ENCODE measurements around the gene RUNX2. TPM values are rescaled to one million over a fixed set of nuclear protein-coding genes. Genes with fewer than 3 reads are reported as not detected.

Gene RUNX2
- total and polyA plus RNA-seq, 9 of the 15 experiments (the other 6 are each of a cell fraction or from before 2014, with no cell fraction given) = 0.29 to 1.00 (median 0.43) TPM

GRCh38 chr6:45438849-45439406, 110.8 kb downstream of the RUNX2 start (continued):
- TF ChIP-seq PTBP1 (IDR thresholded peaks at IDR 0.05; ENCODE audit: low read depth, low read length) (no peak), LEF1 (IDR thresholded peaks at IDR 0.05) (no peak), PPARD (CRISPR knock-in tag; IDR thresholded peaks at IDR 0.05) (no peak), HDGF (IDR thresholded peaks at IDR 0.05) (no peak), ZNF175 (CRISPR knock-in tag; IDR thresholded peaks at IDR 0.05; ENCODE audit: low read depth) (peak; percentile 62; the same call in 1 of the 2 replicates), KLF13 (tag; IDR thresholded peaks at IDR 0.05; ENCODE audit: borderline replicate concordance, low read depth) (no peak), XRCC3 (IDR thresholded peaks at IDR 0.05) (no peak), REST (IDR thresholded peaks at IDR 0.05; ENCODE audit: borderline replicate concordance) (no peak), REST (CRISPR knock-in tag; IDR thresholded peaks at IDR 0.05; ENCODE audit: low read depth) (no peak), FOXP4 (CRISPR knock-in tag; IDR thresholded peaks at IDR 0.05; ENCODE audit: borderline replicate concordance) (no peak)
- TF ChIP-seq, protein P1, sequence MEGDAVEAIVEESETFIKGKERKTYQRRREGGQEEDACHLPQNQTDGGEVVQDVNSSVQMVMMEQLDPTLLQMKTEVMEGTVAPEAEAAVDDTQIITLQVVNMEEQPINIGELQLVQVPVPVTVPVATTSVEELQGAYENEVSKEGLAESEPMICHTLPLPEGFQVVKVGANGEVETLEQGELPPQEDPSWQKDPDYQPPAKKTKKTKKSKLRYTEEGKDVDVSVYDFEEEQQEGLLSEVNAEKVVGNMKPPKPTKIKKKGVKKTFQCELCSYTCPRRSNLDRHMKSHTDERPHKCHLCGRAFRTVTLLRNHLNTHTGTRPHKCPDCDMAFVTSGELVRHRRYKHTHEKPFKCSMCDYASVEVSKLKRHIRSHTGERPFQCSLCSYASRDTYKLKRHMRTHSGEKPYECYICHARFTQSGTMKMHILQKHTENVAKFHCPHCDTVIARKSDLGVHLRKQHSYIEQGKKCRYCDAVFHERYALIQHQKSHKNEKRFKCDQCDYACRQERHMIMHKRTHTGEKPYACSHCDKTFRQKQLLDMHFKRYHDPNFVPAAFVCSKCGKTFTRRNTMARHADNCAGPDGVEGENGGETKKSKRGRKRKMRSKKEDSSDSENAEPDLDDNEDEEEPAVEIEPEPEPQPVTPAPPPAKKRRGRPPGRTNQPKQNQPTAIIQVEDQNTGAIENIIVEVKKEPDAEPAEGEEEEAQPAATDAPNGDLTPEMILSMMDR (IDR thresholded peaks at IDR 0.05 in 2 of 3, conservative IDR thresholded peaks at IDR 0.05 in 1 of 3; ENCODE audit: insufficient read depth in 2 of 3, low read depth in 1 of 3, low read length in 3 of 3) = no peak
- TF ChIP-seq, protein P2, sequence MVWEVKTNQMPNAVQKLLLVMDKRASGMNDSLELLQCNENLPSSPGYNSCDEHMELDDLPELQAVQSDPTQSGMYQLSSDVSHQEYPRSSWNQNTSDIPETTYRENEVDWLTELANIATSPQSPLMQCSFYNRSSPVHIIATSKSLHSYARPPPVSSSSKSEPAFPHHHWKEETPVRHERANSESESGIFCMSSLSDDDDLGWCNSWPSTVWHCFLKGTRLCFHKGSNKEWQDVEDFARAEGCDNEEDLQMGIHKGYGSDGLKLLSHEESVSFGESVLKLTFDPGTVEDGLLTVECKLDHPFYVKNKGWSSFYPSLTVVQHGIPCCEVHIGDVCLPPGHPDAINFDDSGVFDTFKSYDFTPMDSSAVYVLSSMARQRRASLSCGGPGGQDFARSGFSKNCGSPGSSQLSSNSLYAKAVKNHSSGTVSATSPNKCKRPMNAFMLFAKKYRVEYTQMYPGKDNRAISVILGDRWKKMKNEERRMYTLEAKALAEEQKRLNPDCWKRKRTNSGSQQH (CRISPR knock-in tag; IDR thresholded peaks at IDR 0.05) = no peak; the same call in 1 of the 2 replicates

All from K562 (cell line).